ENCODE data around the gene NCAM2. TPM values are rescaled to one million over a fixed set of nuclear protein-coding genes. Genes with fewer than 3 reads are reported as not detected.

NCAM2 gene
- total RNA-seq, 1 donor from 2014 or later = under 0.01 TPM

- TF ChIP-seq, protein P1, sequence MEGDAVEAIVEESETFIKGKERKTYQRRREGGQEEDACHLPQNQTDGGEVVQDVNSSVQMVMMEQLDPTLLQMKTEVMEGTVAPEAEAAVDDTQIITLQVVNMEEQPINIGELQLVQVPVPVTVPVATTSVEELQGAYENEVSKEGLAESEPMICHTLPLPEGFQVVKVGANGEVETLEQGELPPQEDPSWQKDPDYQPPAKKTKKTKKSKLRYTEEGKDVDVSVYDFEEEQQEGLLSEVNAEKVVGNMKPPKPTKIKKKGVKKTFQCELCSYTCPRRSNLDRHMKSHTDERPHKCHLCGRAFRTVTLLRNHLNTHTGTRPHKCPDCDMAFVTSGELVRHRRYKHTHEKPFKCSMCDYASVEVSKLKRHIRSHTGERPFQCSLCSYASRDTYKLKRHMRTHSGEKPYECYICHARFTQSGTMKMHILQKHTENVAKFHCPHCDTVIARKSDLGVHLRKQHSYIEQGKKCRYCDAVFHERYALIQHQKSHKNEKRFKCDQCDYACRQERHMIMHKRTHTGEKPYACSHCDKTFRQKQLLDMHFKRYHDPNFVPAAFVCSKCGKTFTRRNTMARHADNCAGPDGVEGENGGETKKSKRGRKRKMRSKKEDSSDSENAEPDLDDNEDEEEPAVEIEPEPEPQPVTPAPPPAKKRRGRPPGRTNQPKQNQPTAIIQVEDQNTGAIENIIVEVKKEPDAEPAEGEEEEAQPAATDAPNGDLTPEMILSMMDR (IDR thresholded peaks at IDR 0.05; ENCODE audit: insufficient read depth, low read length, poor library complexity, severe bottlenecking) = no peak
- no peak for DNase-seq (ENCODE audit: low read depth)
- H3K36me3 ChIP-seq (ENCODE audit: control insufficient read depth, insufficient read depth, low read length) = no peaks in the 10 kb centered on the region
- no peaks in the 10 kb centered on the region for H3K27me3 ChIP-seq (ENCODE audit: control insufficient read depth, insufficient read depth, low read length)
- H3K4me3 ChIP-seq (ENCODE audit: low read depth, low read length) = no peak overlapping the region
These were observed 86.0 kb downstream of the NCAM2 start for GRCh38 chr21:21084179-21084578.

DNA sequence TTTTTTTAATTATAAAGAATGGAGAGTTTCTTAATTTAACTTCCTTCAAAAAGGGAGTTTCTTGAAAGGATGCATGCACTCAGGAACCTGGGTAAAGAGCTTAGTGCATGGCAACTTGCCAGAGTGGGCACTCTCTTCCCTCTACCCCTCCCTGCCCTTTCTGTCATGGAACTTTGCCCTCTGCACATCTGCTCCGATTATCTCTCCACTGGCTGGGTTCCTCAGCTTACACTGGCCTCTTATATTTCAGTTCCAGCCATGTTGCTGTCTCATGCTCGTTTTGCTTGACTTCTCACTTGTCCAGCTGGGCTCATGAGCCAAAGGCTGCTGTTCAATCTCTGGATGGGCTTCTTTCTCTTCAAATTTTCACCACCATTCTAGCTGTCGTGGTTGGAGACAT, 87.0 kb downstream of the NCAM2 start:
- no peak for DNase-seq (ENCODE audit: low read depth)
- TF ChIP-seq, protein P1 (IDR thresholded peaks at IDR 0.05; ENCODE audit: insufficient read depth, low read length, poor library complexity, severe bottlenecking) = no peak
- Histone ChIP-seq H3K36me3 (ENCODE audit: control insufficient read depth, insufficient read depth, low read length) (no peaks in the 10 kb centered on the region), H3K27me3 (ENCODE audit: control insufficient read depth, insufficient read depth, low read length) (no peaks in the 10 kb centered on the region), H3K4me3 (ENCODE audit: low read depth, low read length) (no peak overlapping the region)

- Histone ChIP-seq H3K36me3 (ENCODE audit: control insufficient read depth, insufficient read depth, low read length) (no peaks in the 10 kb centered on the region), H3K27me3 (ENCODE audit: control insufficient read depth, insufficient read depth, low read length) (no peaks in the 10 kb centered on the region), H3K4me3 (ENCODE audit: low read depth, low read length) (no peak overlapping the region)
- DNase-seq (ENCODE audit: low read depth) = no peak
- TF ChIP-seq, protein P1 (IDR thresholded peaks at IDR 0.05; ENCODE audit: insufficient read depth, low read length, poor library complexity, severe bottlenecking) = no peak
These were observed 98.7 kb downstream of the NCAM2 start for GRCh38 chr21:21096956-21097355.

DNA sequence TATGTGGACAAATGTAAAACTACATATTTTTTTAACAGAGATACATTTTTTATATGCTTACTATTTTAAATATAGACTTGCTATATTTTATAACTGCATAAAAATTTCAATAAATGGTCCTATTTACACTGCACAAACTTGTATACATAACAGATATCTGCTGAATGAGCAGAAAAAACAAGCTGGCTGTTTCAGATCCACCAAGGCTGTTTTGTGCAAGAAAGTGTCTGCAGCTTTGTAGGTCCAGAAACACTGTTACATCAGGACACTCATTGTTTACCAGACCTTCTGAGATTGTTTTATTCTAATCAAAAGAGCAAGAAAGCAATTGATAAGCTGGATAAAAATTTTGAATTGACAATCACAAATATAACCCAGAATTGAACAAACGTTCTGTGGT, 99.3 kb downstream of the NCAM2 start:
- no peak for DNase-seq (ENCODE audit: low read depth)
- TF ChIP-seq, protein P1 (IDR thresholded peaks at IDR 0.05; ENCODE audit: insufficient read depth, low read length, poor library complexity, severe bottlenecking) = no peak
- Histone ChIP-seq H3K4me3 (ENCODE audit: low read depth, low read length) (no peak overlapping the region), H3K36me3 (ENCODE audit: control insufficient read depth, insufficient read depth, low read length) (no peaks in the 10 kb centered on the region), H3K27me3 (ENCODE audit: control insufficient read depth, insufficient read depth, low read length) (no peaks in the 10 kb centered on the region)

DNA sequence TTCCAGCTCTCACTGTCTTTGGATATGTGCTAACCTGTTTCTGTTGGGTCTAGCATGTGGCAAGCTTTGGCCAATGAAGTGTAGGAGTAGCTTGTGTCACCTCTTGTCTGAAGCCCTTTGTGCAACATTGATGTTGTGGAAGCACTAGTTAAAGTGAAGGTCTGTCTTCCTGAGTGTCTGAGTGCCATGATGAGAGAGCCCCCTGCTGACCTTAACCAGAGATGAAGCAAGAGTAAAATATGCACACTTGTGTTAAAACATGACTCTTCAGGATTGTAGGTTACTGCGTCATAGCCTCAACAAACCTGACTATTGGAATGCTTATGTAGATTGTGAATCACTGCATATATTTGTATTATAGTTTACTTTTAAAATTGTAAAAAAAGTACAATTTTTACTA, 103.7 kb downstream of the NCAM2 start:
- TF ChIP-seq, protein P1 (IDR thresholded peaks at IDR 0.05; ENCODE audit: insufficient read depth, low read length, poor library complexity, severe bottlenecking) = peak; percentile 25
- DNase-seq (ENCODE audit: low read depth) = no peak
- Histone ChIP-seq H3K27me3 (ENCODE audit: control insufficient read depth, insufficient read depth, low read length) (no peaks in the 10 kb centered on the region), H3K4me3 (ENCODE audit: low read depth, low read length) (no peak overlapping the region), H3K36me3 (ENCODE audit: control insufficient read depth, insufficient read depth, low read length) (no peaks in the 10 kb centered on the region)

DNA sequence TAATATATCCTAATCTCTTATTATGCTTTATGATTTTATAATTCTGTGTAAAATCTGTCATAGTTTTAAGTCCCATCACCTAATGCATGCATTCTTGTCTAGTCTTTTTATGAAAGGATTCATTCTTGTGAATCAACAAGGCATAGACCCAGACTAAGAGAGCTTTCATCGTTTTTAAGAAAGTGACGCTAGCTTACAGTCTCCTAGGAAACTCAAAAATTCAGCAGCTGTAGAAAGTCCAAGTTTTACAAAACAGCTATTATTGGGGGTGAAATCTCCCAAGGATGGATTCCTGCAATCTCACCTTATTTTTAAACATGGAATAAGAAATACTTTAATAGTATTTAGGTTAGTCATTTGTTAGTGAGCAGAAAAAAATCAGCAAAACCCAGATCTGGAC, 104.7 kb downstream of the NCAM2 start:
- Histone ChIP-seq H3K27me3 (ENCODE audit: control insufficient read depth, insufficient read depth, low read length) (no peaks in the 10 kb centered on the region), H3K4me3 (ENCODE audit: low read depth, low read length) (no peak overlapping the region), H3K36me3 (ENCODE audit: control insufficient read depth, insufficient read depth, low read length) (no peaks in the 10 kb centered on the region)
- no peak for DNase-seq (ENCODE audit: low read depth)
- TF ChIP-seq, protein P1 (IDR thresholded peaks at IDR 0.05; ENCODE audit: insufficient read depth, low read length, poor library complexity, severe bottlenecking) = no peak

All from kidney epithelial cell (primary cell).